HL-60 (cell line): ENCODE data around the gene MYL10.

Experiments
- DNase-seq, 2 experiments: peaks; one replicate each; pipeline ENCODE4 v3.0.0-alpha.2; 2010 to 2020; ENCODE audit warnings: low read depth in 1 of 2, low spot score in 1 of 2
- H3K27ac ChIP-seq: fragments of 250-450 bp; sonication (Bioruptor Pico); replicated peaks from 2 replicates; pipeline ENCODE4 v1.5.1; 2020; ENCODE audit warnings: mild to moderate bottlenecking, moderate library complexity
- H3K27me3 ChIP-seq: fragments of 250-450 bp; sonication (Bioruptor Pico); 2 replicates; pipeline ENCODE4 v1.5.1; 2021; ENCODE audit warnings: mild to moderate bottlenecking, moderate library complexity; ENCODE audit not compliant: insufficient read depth, poor library complexity, severe bottlenecking
- H3K4me3 ChIP-seq: replicated peaks from 2 replicates; pipeline ENCODE4 v1.5.1; 2011; ENCODE audit warnings: mild to moderate bottlenecking, control low read depth, low read length; ENCODE audit not compliant: insufficient read depth
- CTCF ChIP-seq: IDR thresholded peaks from one replicate; pipeline ENCODE4 v1.5.1; 2011; ENCODE audit warnings: low read length, control low read depth, inconsistent platforms; ENCODE audit not compliant: insufficient read depth
- GABPA ChIP-seq: IDR thresholded peaks from 2 replicates; pipeline ENCODE4 v1.6.1; 2012; ENCODE audit warnings: low read depth
- POLR2AphosphoS5 ChIP-seq: IDR thresholded peaks from 2 replicates; pipeline ENCODE4 v1.6.1; 2012; ENCODE audit warnings: low read depth
- REST ChIP-seq: IDR thresholded peaks from 2 replicates; pipeline ENCODE4 v1.6.1; 2012; ENCODE audit warnings: low read depth; ENCODE audit not compliant: insufficient replicate concordance
- SPI1 ChIP-seq: IDR thresholded peaks from 2 replicates; pipeline ENCODE4 v1.6.1; 2012; ENCODE audit warnings: low read depth, mild to moderate bottlenecking, borderline replicate concordance

The MYL10 gene

GRCh38 chr7:101596898-101597297 lies 32.2 kb downstream of the MYL10 start:
- DNase-seq = no peak
- Histone ChIP-seq H3K27me3 (no peaks in the 10 kb centered on the region), H3K27ac (no peak overlapping the region), H3K4me3 (no peak overlapping the region)
- TF ChIP-seq SPI1 (no peak), GABPA (no peak), CTCF (no peak), POLR2AphosphoS5 (no peak), REST (no peak)

DNA sequence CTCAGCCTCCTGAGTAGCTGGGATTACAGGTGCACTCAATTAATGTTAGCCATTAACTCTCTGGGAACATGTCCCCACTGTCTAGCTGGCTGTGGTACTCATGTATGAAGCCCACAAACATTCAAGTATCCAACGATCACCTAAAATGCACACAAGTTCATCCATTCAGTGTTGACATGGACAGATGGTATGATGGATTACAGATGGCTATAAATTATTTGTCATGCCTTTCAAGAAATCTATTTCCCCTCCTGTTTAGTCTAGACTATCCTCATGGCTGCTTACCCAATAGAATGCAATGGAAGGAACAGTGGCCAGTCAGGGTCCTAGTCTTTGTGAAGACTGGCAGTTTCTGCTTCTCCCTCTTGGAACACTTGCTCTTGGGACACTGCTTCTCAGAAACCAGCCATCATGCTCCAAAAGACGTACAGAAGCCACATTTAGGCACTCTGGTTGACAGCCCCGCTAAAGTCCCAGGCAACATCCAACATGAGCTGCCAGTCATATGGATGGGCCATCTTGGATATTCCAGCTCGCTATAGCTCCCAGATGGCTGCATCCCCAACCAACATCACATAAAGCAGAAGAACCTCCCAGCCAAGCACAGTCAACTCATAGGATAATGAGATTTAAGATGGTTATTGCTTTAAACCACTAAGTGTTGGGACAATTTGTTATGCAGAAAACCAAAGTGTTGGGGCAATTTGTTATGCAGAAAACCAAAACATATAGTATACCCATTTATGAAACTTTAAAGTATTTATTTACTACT lies 33.1 kb downstream of the MYL10 start:
- Histone ChIP-seq H3K4me3 (no peak overlapping the region), H3K27ac (no peak overlapping the region), H3K27me3 (no peaks in the 10 kb centered on the region)
- no peak for DNase-seq
- no peak for TF ChIP-seq REST
- no peak for TF ChIP-seq CTCF
- TF ChIP-seq SPI1 = no peak
- no peak for TF ChIP-seq POLR2AphosphoS5
- no peak for TF ChIP-seq GABPA

GRCh38 chr7:101595246-101595645 lies 33.9 kb downstream of the MYL10 start:
- H3K27ac ChIP-seq = no peak overlapping the region
- no peak overlapping the region for H3K4me3 ChIP-seq
- H3K27me3 ChIP-seq = no peaks in the 10 kb centered on the region
- no peak for TF ChIP-seq CTCF
- TF ChIP-seq GABPA = no peak
- TF ChIP-seq SPI1 = no peak
- no peak for TF ChIP-seq REST
- TF ChIP-seq POLR2AphosphoS5 = no peak
- no peak for DNase-seq
